Fibroblast of skin of scalp (primary cell): ENCODE data around the gene SMAD3.

Experiments
- DNase-seq: peaks from one replicate; pipeline ENCODE4 v3.0.0-alpha.2; 2013

The SMAD3 gene

DNA sequence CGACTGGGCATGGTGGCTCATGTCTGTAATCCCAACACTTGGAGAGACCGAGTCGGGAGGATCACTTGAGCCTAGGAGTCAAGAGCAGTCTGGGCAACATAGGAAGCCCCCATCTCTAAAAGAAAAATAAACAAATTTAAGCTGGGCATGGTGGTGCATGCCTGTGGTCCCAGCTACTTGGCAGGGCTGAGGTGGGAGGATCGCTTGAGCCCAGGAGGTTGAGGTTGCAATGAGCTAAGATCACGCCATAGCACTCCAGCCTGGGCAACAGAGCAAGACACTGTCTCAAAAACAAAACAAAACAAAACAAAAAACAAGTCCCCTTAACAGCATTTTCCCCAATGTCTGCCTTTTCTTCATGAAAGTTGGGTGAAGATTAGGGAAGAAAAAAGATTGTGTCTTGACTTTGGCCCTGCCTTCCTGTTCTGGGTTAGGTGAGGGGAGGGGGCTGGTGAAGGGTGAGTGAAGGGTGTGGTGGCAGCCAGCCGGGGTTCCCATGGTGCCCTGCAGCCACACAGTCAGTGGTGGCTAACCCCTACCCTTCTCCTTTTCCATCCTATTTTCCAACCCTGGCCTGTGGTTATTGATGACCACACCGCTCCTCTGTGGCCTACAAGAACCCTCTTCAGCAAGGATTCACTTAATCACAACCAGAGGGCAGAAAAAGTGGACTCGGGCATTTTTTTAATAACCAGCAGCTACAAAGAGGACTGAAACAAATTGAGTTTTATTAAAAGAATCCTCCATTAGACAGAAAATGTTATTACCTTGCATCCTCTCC lies 28.4 kb upstream of the SMAD3 start:
- DNase-seq = no peak

DNA sequence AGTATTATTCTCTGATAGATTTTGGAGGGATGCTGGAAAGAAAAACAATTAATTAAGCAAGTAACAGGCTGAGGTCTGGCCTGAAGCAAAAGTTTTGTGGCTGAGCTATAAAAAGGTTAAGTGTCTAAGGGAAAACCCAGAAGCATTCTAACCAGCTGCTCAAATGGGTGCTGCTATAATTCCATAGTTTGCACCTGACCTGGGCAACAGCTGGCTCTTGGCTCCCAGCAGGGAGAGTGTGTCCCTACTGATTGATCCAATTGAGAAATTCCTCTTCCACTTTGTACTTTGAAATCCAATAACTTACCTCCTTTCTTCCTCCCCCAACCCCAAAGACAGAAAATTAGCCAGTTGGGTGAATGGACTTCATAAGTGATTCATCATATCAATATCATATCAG lies 27.7 kb upstream of the SMAD3 start:
- no peak for DNase-seq

DNA sequence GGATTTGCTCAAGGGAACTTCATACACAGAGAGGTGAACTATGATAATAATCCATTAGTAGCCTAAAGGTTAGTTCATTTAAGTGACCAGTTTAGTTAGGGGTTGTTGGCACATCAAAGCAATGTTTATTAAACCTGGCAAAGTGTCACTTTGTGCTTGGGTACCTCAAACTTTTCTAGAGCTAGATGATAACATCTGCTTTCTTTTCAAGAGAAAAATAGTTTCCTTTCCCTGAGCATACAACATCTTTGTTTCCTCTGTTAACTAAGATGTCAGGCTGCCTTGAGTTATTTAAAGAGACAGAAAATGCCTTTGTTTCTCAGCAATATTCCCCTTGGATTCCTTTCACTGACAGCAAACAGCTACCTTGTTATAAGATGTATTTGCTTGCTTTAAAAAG lies 26.7 kb upstream of the SMAD3 start:
- no peak for DNase-seq

DNA sequence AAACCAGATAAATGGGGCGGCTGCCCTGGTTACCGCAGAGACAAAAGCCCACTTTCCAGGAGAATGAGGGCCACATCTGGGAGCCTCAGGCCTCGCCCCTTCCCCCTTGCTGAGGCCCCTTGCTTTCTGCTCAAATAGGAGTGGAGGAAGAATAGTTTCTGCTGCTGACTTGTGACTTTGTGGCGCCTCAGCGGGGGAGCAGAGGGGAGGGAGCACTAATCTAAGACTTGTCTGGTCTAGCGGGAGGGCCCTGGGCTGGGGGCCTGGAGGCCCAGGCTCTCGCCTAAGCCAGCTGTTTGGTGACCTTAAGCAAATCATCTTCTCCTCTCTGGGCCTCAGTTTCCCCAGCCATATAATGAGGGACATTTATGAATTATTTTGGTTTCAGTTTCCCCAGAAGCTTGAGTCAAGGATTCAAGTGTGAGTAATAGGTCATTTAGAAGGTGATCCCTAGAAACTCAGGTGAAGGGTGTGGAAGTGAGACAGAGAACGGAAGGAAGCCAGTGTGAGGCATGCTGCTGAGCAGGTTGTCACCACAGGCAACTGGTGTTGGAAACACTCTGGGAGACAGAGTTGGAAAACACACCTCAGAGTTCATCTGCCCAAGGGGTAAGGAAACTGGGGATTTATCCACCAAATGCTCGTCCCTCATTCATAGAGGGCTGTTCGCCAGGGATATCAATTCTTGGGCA lies 25.9 kb upstream of the SMAD3 start:
- DNase-seq = no peak

DNA sequence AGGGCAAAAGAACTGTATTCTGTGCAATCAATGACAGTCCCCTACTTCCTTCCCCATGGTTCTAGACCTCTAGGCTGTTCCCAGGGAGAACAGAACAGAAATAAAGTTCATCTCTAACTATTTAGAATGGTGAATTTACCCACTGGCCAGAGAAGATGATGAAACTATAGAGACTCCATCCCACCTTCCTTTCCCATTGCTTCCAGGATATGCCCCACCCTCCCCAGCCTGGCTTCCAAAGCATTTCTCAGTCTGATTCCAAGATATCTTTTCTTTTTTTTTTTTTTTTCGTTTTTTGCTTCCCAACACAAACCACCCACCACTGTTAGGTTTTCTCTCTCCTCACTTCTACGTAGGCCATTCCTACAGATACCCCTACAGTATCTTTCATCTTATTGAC lies 25.1 kb upstream of the SMAD3 start:
- DNase-seq = no peak

DNA sequence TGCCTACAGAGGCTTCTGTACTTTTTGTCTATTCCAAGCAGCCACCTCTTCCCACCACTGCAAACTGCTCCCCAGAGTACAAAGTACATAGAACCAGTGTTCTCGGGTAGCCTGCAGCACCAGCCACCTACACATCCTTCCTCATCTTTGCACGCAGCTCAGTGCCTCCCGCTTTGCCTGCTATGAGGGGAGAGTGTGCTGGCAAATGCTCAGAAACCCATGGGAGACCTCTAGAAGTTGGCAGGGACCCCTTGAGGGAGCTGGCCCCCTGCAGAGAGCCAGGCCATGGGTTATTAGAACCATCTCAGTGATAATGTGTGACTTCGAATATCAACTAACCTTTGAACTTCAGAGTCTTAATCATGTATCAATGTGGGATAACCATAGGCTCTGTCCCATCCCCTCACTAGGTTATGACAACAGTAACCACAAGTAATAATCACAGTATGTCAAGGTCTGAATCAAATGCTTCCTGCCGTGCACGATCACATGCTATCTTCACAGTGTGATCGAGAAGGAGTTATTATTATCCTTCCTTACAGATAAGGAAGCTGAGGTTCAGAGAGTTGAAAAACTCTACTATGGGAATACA lies 22.8 kb upstream of the SMAD3 start:
- DNase-seq = no peak

DNA sequence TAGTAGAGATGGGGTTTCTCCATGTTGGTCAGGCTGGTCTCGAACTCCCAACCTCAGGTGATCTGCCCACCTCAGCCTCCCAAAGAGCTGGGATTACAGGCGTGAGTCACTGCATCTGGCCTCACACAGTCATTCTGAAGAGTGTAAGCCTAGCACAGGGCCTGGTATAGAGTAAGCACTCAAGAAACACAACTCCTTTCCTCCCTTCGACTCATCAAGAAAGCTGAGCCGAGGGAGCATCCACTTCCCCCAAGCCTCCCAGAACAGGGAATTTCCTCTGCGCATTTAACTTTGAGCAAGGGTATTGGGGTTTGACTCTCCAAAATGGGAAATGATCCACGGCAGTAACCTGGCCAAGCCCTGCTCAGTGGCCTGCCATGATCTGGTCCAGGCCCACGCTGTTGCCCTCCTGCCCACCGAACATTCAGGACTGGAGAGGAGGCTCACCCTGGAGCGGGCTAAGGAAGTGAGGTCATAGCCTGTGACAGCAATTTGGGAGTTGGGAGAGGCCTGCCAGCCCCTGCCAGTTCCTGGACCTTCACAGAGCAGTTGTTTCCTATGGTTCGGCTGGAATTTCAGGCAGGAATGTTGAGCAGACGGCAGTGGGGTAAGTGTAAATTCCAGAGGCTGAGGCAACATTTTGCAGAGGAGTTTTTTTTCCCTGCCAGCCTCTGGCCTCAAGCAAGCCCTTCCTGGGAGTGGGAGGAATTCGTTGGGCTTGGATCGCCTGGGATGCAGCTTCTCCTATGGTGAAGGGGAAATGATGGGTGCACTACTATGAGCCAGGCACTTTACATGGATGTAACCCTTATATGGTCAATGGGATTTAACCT lies 21.2 kb upstream of the SMAD3 start:
- peak; percentile 97 for DNase-seq

DNA sequence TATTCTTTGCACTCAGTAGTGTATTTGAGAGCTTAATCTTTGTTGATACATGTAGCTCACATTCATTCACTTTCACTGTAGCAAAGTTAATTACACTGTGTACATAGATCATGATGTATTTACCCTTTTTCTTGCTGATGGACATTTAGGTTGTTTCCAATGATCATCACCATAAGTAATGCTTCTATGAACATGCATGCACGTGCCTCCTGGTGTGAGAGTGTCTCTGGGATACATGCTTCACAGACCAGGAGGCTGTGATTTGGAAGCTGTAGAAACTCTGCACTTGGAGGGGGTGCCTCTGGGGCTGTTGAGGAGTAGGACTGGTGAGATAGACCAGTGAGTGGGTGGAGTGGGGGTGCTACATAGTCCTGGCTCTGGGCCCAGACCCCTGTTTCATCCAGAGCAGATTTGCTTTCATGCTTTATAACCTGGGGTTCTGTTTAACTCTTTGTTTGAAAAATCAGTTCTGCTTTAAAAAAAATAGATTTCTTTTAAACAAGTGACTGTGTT lies 18.2 kb upstream of the SMAD3 start:
- DNase-seq = no peak

DNA sequence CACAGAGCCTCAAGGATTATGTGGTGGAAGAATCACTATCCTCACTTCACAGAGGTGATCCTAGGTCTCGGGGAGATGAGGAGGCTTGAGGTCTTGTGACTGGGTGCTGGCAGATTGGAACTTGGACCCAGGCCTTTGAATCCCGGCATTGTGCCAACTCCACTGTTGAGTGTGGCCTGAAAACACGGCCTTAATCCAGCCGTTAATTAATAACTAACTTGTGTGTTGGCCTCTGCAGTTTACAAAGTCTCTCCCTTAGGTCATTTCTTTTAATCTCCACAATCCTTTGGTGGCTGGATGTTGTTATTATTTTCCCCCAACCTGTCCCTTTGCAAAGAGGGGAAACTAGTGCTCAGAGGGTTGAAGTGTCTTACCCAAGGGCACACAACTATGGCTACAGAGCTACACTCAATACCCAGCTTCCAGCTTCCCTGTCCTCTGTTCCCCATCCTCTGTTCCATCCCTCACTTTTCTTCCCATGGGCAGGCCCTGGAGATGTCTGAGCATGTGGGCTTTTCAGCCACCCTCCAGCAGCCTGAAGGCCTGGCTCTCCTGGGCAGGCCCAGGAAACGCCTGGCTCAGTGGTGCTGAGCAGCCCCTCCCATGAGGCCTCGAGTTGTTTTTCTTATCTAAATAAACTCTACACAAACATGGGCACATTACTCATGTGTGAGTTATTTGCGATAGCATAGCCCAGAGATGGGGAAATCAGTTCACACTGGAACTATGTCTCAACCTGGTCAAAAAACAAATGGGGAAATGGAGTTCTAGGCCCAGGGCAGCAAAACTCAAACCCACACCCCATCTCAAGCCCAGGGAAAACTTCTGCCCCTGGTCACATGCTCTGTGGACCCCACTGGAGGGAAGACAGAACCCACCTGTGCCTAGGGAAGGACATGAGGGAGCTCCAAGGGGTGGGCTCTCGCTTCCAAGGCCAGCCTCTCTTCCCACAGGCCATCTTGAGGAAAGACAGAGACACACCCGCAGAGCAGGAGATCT lies 16.8 kb upstream of the SMAD3 start:
- peak; percentile 89 for DNase-seq

DNA sequence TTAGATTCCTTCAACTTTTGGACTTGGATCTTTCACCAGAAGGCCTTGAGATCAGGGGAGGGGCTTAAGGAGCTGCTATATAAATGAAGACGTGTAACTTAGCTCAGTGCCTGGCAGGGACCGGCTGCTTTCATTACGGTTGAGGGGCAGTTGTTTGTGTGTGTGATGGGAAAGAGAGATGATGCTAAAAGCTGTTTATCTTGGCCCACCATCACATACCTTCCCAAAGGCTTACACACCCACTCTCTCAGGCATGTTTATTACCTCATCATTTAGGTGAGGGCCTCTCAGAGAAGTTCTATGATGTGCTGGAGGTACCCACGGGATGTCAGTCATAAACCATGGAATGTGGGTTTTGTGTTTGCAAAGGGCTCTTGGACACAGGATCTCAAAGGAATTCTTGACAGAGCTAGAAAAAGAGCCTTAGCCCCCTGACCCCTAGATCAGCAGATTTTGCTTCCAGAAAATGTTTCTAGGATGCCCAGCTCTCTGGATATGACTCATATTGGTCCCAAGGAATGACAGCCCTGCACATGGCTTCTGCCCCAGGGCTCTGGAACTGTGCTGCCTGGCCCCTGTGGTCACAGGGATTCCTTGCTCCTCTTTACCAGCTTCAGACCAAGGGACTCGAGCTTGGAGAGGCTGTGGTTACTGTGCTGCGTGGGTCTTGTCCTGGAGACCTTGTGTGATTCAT lies 15.9 kb upstream of the SMAD3 start:
- DNase-seq = peak; percentile 88

DNA sequence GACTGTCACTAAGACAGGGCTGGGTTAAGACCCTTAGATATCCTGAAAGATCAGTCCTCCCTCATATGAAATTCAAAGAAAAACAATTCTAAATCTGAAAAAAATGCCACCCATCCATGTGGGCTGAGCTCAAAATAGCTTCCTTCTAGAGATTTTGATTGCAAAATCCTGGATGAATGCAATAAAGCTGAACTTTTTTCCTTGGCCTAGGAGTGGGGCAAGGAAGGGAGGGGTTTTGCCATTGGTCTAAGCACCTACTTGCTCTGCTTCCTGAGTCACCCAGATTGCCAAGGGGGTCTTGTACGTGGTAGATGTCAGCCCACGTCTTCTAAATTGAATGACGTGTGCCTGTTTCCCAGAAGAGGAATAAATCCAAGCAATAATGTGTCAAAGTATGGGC lies 15.3 kb upstream of the SMAD3 start:
- DNase-seq = no peak

DNA sequence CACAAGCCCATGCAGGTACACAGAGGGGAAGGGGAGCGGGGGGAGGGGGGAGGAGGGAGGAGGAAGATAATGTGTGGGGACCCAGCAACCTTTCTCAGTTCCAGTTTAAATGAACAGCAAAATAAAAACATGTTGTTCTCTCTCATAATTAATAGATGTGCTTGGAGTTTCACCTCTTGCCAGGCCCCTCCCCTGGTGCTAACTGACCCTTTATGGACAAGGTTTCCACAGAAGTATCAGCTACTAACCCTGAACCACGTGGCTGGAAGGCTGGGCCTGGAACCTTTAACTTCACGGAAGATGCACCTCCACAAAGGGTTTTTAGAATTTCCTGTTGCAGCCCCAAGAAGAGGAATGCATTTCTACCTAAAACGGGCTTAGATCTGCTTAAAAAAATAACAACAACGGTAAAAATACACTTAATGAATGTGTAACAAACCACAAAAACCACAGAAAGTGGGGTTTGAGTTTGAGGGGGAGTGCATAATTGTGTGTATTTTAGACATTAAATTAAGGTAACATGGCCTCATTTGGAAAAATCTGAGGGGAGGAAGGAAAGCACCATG lies 14.8 kb upstream of the SMAD3 start:
- no peak for DNase-seq

DNA sequence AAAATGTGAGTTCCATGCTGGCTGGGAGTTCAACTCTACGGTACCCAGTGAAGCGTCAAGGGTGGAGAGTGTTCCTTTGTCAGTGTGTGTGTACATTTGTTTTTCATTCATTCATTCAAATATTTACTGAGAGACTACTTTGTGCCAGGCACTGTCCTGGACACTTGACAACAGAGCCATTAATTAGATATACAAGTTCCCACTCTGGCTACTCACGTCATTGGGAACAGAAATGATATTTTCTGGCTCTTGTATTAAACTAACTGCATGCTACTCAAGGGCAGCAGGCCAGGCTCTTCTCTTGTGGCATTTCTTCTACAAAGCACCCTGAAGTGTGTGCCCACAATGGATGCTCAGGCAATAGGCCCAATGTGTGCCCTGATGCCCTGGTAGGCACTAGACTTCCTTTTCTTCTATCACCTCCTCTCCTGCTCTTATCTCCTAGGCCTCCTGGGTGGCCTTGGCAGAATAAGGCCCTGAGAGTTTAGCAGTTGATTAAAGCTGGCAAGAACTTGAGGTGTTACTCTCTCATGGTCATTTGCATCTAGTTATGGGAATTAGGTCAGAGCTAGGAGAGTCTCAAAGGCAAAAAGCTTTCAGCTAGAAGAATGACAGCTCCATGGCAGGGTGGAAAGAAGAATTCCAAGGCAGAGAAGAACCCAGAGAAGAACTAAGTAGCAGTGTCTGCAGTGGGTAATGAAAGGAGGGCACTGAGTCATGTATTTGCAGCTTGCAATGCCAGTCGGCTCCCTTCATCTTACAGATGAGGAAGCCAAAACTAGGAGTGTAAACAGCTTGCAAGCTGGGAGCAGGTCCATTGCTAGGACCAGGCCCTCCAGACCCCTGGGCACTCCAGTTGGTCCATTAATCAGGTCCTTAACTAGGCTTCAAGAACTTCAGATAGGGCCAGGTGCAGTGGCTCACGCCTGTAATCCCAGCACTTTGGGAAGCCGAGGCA lies 14.0 kb upstream of the SMAD3 start:
- DNase-seq = no peak

DNA sequence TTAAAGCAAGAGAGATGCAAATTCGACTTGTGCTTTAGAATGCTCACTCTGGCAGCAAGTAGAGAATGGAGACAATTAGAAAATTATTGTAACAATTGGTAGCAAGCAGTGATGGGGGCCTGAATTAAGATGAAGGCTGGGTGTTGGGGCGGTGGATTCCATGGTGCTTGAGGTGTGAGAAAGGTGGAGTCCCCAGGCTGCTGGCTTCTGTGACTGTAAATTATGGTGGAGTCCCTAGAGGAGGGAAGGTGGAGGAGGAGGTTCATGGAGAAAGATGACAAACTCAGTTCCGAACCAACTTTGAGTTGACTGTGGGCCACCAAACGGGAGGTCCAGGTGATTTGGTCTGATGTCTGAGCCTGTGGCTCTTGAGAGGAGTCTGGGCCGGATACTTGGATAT lies 10.7 kb upstream of the SMAD3 start:
- DNase-seq = no peak

DNA sequence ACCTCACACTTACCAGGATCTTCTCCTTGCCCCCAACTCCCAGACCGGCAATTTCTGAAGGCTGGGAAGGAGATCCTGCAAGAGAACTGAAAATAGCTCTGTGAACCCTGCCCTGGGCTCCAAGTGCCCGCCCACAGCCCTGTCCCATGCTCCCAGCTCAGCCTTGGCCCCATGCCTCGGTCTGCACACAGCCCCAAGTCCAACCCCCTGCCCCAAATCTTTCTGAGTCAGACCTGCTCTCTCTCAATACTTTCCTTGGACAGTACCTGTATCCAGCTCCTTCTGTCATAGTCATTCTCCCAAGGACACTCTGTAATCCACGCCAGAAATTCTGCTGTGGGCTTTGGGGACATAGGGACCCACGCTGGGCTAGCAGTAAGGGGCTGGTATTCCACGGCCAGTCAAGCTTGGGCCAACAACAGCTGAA lies 6.3 kb upstream of the SMAD3 start:
- no peak for DNase-seq

DNA sequence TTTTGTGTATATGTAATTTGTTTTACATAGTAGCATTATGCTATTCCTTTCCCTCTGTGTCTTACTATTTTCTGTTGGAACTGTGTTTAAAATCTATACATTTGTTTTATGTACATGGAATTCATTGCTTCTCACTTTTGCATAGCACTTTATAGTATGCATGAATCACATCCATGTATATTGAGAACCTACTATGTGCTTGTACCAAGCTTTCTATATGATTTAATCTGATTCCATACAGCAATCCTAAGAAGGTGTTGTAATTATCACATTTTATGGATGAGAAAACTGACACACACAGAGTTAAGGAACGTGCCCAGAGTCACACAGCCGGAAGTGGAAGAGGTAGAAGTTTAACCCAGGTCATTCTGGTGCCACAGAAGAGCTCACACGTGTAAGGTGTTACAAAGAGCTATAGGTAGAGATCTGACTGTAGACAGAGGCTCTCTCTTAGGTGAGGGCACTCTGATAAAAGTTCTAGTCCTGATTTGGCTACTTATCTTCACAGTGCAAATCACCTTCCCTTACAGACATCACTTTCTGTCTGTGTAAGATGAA lies 3.5 kb upstream of the SMAD3 start:
- no peak for DNase-seq

DNA sequence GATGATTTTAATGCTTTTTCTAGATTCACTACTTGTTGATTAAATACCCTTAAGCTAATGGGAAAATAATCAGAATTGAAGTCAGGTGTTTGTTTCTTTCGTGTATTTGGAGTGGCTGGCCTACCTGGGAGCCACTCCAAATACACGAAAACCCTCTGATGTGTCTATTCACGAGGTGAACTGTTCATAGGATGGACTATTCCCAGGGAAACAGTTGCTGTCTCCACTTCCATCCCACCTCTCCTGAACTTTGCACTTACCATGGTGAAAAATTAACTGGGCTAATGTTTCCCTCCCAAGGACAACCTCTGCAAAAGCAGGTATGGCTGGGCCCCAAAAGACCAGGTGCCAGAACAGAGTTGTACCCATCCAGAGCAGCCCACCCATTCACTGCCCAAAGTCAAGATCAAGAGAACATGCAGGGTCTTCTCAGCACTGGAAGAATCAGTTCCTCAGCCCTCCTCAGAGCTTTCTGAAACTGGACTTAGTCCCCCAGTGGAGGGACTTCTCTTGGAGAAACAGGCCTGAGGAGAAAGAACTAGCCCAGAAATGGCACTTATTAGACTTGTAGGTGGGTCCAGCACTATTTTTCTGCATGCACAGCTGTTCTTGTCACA lies 2.9 kb upstream of the SMAD3 start:
- DNase-seq = no peak
